Measurements from ENCODE around the gene RNPC3. TPM values are rescaled to one million over a fixed set of nuclear protein-coding genes. Genes with fewer than 3 reads are reported as not detected.
"Not testable (repeated sequence)": the region's sequence is repeated elsewhere in the genome, so short reads cannot be mapped to it uniquely, and the experiment has no call there.

RNPC3 gene
- total and polyA plus RNA-seq, 8 donors: 4.7 to 46.7 (median 29.4) TPM

GRCh38 chr1:103569493-103569892 is 44.0 kb downstream of the RNPC3 start:
- H3K4me1 ChIP-seq: no peaks in the 10 kb centered on the region
- DNase-seq: no peak
- H3K4me3 ChIP-seq: no peak overlapping the region
- H3K27me3 ChIP-seq: no peaks in the 10 kb centered on the region
- H3K36me3 ChIP-seq: peaks cover 0 to 24% (median 13%) of the 10 kb centered on the region in 4 donors
- no peak overlapping the region for H3K27ac ChIP-seq
- H3K9me3 ChIP-seq: no peaks in the 10 kb centered on the region
- intact Hi-C loops (cut with DNase I; ENCODE audit: low total_unique reads): no loop called here
- WGBS, 5 donors: 95 to 98% (median 97%) methylated on average over 7 of the region's 7 CpGs
- no peak for TF ChIP-seq POLR2AphosphoS5 (IDR thresholded peaks at IDR 0.05)
- TF ChIP-seq POLR2A (IDR thresholded peaks at IDR 0.05): no peak
- TF ChIP-seq, protein P1, sequence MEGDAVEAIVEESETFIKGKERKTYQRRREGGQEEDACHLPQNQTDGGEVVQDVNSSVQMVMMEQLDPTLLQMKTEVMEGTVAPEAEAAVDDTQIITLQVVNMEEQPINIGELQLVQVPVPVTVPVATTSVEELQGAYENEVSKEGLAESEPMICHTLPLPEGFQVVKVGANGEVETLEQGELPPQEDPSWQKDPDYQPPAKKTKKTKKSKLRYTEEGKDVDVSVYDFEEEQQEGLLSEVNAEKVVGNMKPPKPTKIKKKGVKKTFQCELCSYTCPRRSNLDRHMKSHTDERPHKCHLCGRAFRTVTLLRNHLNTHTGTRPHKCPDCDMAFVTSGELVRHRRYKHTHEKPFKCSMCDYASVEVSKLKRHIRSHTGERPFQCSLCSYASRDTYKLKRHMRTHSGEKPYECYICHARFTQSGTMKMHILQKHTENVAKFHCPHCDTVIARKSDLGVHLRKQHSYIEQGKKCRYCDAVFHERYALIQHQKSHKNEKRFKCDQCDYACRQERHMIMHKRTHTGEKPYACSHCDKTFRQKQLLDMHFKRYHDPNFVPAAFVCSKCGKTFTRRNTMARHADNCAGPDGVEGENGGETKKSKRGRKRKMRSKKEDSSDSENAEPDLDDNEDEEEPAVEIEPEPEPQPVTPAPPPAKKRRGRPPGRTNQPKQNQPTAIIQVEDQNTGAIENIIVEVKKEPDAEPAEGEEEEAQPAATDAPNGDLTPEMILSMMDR (IDR thresholded peaks at IDR 0.05): no peak
- TF ChIP-seq EP300 (IDR thresholded peaks at IDR 0.05): no peak

GRCh38 chr1:103571289-103571688 is 45.8 kb downstream of the RNPC3 start, which contains the start of gene AMY2B:
TSS of gene AMY2B (plus strand) at chr1:103571589. CDS start at chr1:103571603, 14 bp downstream.
- H3K4me3 ChIP-seq; DNase-seq; intact Hi-C loops (cut with DNase I; ENCODE audit: low total_unique reads); H3K4me1 ChIP-seq; H3K27ac ChIP-seq; H3K9me3 ChIP-seq; H3K27me3 ChIP-seq: not testable (repeated sequence)
- peaks cover 0 to 24% (median 13%) of the 10 kb centered on the region in 4 donors for H3K36me3 ChIP-seq
- WGBS, 5 donors: 76 to 93% (median 82%) methylated on average over 1 to 2 of the region's 2 CpGs

DNA sequence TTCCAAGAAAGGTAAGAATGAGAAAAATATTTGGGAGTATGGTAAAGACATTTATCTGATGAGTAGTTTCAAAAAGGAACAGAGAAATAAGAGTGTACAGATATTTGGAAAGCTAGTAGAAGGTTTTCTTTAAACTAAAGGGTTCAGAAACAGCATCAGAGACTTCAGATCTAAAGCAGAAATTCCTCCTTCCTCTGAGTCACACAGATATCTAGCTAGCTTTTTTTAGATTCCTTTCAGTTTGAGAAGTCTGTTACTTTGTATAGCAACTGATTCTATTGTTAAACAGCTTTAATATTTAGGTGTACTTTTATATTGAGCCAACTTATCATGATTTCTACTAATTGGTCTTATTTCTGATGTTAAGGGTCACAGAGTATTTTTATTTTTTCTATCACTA is 50.6 kb downstream of the RNPC3 start:
- no peaks in the 10 kb centered on the region for H3K4me1 ChIP-seq
- intact Hi-C loops (cut with DNase I; ENCODE audit: low total_unique reads): no loop called here
- no peak overlapping the region for H3K27ac ChIP-seq
- H3K27me3 ChIP-seq: no peaks in the 10 kb centered on the region
- H3K9me3 ChIP-seq: no peaks in the 10 kb centered on the region
- peaks cover 0 to 14% (median 8%) of the 10 kb centered on the region in 4 donors for H3K36me3 ChIP-seq
- no peak overlapping the region for H3K4me3 ChIP-seq
- TF ChIP-seq, protein P1 (IDR thresholded peaks at IDR 0.05): no peak
- TF ChIP-seq EP300 (IDR thresholded peaks at IDR 0.05): no peak
- no peak for TF ChIP-seq POLR2AphosphoS5 (IDR thresholded peaks at IDR 0.05)
- no peak for TF ChIP-seq POLR2A (IDR thresholded peaks at IDR 0.05)
- DNase-seq: no peak

GRCh38 chr1:103576784-103577183 is 51.3 kb downstream of the RNPC3 start:
- H3K27me3 ChIP-seq; H3K9me3 ChIP-seq; H3K4me3 ChIP-seq; H3K27ac ChIP-seq; intact Hi-C loops (cut with DNase I; ENCODE audit: low total_unique reads); DNase-seq; H3K4me1 ChIP-seq: not testable (repeated sequence)
- WGBS, 5 donors: 93 to 97% (median 96%) methylated on average over 3 to 5 of the region's 5 CpGs
- H3K36me3 ChIP-seq: peaks cover 0 to 14% (median 8%) of the 10 kb centered on the region in 4 donors

- H3K9me3 ChIP-seq: no peaks in the 10 kb centered on the region
- 56 to 76% (median 71%) methylated on average over 1 of the region's 1 CpG for WGBS, 5 donors
- intact Hi-C loops (cut with DNase I; ENCODE audit: low total_unique reads): no loop called here
- no peak for TF ChIP-seq POLR2A (IDR thresholded peaks at IDR 0.05)
- no peak for TF ChIP-seq EP300 (IDR thresholded peaks at IDR 0.05)
- no peak for TF ChIP-seq POLR2AphosphoS5 (IDR thresholded peaks at IDR 0.05)
- TF ChIP-seq, protein P1 (IDR thresholded peaks at IDR 0.05): no peak
- H3K27ac ChIP-seq: no peak overlapping the region
- no peaks in the 10 kb centered on the region for H3K4me1 ChIP-seq
- no peaks in the 10 kb centered on the region for H3K27me3 ChIP-seq
- H3K36me3 ChIP-seq: peaks cover 0 to 11% (median 7%) of the 10 kb centered on the region in 4 donors
- DNase-seq: no peak
- no peak overlapping the region for H3K4me3 ChIP-seq
Measured at GRCh38 chr1:103582464-103582863, 57.0 kb downstream of the RNPC3 start.
